Measurements from ENCODE around the gene LYSMD2.

The LYSMD2 gene

GRCh38 chr15:51751697-51752683 is 14.5 kb upstream of the LYSMD2 start:
- no peak for DNase-seq

DNA sequence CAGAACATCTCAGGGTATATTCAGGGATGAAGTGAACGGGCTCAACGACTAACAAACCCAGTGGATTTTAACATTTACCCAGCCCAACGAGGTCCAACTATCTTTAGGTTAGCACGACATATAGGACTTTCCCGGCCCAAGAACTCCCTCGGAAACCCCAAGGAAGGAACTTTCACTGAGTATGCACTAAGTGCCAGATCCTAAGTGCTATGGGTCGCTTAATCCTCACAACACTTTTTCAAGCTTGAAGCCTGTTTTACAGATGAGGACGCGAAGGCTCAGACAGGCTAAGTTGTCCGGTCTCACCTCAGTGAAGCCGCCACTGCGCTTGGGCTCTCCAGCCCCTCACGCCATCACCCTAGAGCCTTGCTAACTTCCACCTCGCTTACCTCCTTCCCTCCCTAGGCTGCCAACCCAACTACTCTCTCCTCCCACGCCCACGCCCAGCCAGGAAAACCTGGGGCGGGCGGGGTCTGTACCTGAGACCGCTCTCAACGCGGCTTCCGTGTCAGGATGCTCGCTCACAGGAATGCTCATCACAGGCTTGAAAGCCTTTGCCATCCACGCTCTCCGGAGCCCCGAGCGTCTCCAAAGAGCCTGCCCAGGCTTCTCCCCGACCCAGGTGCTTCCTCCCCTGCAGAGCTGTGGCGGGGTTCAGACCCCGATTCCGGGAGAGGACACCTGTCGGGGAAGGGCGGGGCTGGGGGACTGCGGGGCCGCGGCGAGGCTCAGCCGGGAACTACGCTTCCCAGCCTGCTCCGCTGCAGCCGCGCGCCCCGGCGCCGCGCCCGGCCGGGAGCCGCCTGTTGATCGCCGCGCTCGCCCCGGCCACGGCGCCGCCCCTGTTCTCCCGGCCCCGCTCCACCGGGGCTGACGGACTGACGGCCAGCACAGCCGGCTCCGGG is 13.6 kb upstream of the LYSMD2 start, which contains the start of gene TMOD2:
Gene TMOD2 (plus strand): TSS at position 806 of the 905 bp plus-strand sequence. CDS start 14,845 bp downstream, outside the sequence.
- peak; percentile 39 for DNase-seq

DNA sequence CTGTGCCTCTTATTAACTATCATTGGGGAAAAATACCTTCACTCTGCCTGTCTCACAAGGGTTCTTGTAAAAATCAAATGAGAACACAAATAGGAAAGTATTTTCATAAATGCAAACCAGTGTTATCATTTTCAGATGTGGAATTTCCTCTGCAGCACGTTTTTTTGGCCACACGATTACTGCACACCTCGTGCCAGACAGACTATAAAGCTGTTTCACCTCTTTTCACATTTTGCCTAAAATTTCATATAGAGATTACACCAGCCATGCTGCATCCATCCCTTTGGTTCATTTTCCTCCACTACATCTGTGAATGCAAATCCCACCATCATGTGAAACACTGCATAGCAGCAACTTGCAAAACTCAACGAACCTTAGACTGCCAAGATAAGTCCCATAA is 12.7 kb upstream of the LYSMD2 start:
- no peak for DNase-seq

- no peak for DNase-seq
These were observed 11.9 kb upstream of the LYSMD2 start for GRCh38 chr15:51749307-51749706.

- DNase-seq = no peak
These were observed 1.7 kb upstream of the LYSMD2 start for GRCh38 chr15:51739061-51739712.

- no peak for DNase-seq
These were observed 1.1 kb upstream of the LYSMD2 start for GRCh38 chr15:51738553-51738952.

- peak; percentile 59 for DNase-seq
These were observed 519 bp downstream of the LYSMD2 start for GRCh38 chr15:51736751-51737521.

DNA sequence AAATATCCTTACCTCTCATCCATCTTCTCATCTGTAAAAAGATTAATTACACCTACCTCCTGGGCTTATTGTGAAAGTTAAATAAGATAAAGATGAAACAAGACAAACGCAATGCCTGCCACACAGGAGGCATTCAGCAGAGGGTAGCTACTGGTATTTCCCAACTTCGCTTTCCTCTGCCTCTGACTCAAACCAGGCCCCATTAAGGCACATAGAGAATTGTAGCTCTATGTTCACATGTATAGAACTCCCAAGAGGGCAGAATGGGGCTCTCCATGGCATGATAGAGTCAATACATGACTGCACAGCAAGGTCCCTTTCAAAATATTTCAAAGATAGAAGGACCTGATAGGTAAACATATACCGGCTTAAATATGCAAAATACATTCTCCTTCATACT is 1.4 kb downstream of the LYSMD2 start:
- DNase-seq = peak; percentile 69

GRCh38 chr15:51735228-51736010 is 2.0 kb downstream of the LYSMD2 start:
- peak; percentile 59 for DNase-seq

DNA sequence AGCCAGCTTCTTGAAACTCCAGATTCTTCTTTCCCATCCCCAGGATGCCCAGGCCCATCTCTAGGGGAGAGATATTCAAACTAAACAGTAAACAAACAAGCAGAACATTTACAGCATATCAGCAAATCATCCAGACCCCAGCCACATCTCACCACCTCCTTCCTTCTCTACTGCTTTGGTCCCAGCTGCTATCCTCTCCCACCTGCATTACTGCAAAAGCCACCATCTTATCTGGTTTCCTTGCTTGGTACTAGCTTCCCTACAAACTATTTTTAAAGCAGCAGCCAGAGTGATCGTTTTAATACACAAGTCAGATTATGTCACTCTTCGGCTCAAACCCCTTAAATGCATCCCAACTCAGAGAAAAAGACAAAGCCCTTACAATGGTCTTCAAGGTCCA is 4.8 kb downstream of the LYSMD2 start:
- DNase-seq = no peak

- DNase-seq = peak; percentile 64
These were observed 5.7 kb downstream of the LYSMD2 start for GRCh38 chr15:51731549-51732267.

- no peak for DNase-seq
These were observed 10.1 kb downstream of the LYSMD2 start for GRCh38 chr15:51727141-51727897.

- DNase-seq = peak; percentile 26
These were observed 11.0 kb downstream of the LYSMD2 start for GRCh38 chr15:51726302-51727073.

DNA sequence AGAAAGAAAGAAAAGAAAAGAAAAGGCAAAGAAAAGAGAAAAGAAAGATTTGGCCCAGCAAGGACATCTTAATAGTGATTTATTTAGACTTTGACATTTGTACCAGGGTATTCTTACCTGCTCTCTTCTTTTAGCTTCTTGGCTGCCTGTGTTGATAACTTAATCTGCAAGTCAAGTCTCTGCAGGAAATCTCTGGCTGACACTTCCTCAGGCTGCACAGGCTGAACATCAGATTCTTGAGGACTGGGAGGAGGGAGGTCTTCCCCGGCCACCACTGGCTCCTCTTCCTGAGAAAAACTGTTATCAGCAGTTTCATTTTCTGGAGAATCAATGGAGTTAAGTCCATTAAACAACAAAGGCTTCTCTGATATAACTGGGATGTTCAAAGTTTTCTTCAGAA is 12.8 kb downstream of the LYSMD2 start:
- no peak for DNase-seq

- no peak for DNase-seq
These were observed 13.3 kb downstream of the LYSMD2 start for GRCh38 chr15:51724199-51724598.

GRCh38 chr15:51721199-51721960 is 16.1 kb downstream of the LYSMD2 start:
- no peak for DNase-seq

DNA sequence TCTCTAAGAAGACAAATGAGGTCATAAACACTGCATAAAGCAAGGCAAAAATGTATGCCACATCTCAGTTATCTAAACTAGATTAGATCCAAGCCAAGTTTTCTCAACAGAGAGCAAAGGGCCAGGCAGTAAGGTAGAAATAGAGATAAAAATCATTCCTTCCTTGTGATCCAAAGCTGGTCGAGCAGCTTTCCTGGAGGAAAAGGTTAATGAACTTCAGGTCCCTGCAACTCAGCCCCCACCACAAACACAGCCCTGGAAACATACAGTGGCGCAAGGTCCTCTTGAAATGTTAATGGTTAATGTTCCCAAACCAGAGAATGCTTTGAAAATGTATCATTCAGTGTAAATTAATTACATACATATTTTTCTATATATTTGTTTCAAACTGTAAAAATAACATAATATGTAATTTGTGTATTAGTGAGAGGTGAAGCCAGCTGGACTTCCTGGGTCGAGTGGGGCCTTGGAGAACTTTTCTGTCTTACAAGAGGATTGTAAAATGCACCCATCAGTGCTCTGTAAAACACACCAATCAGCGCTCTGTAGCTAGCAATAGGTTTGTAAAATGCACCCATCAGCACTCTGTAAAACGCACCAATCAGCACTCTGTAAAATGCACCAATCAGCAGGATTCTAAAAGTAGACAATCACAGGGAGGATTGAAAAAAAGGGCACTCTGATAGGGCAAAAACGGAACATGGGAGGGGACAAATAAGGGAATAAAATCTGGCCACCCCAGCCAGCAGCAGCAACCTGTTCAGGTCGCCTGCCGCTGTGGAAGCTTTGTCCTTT is 17.1 kb downstream of the LYSMD2 start:
- no peak for DNase-seq
